Measurements from ENCODE around the gene TMEM14B.
A peak's percentile ranks its signal among the peaks of the same experiment; 100 is the strongest.

TMEM14B gene

GRCh38 chr6:10725044-10725443 is 22.6 kb upstream of the TMEM14B start:
- H2BK15ac ChIP-seq (replicated peaks; ENCODE audit: low read depth): no peak overlapping the region
- H3K36me3 ChIP-seq (ENCODE audit: control insufficient read depth, insufficient read depth, low read length): no peaks in the 10 kb centered on the region
- peaks cover 8% of the 10 kb centered on the region for H3K79me2 ChIP-seq (ENCODE audit: control insufficient read depth, insufficient read depth, low read length)
- H3K56ac ChIP-seq (ENCODE audit: low read length): no peak overlapping the region
- H3K23ac ChIP-seq (ENCODE audit: low read length): no peak overlapping the region
- no peak overlapping the region for H2BK120ac ChIP-seq (ENCODE audit: low read depth, low read length)
- no peak for DNase-seq
- no peak overlapping the region for H3K4me2 ChIP-seq (ENCODE audit: low read length)
- WGBS (ENCODE audit: extremely low coverage, insufficient coverage, low lambda C conversion rate): no CpG with 5 or more reads among the region's 6 CpGs
- H3K79me1 ChIP-seq (ENCODE audit: low read length): peaks cover 12% of the 10 kb centered on the region
- H3K18ac ChIP-seq (ENCODE audit: low read length): no peak overlapping the region
- H4K8ac ChIP-seq (ENCODE audit: low read depth, low read length): no peak overlapping the region
- H4K5ac ChIP-seq (ENCODE audit: low read length): no peak overlapping the region
- peaks cover 6% of the 10 kb centered on the region for H3K4me1 ChIP-seq (ENCODE audit: control insufficient read depth, low read depth, low read length)
- no peaks in the 10 kb centered on the region for H3K27me3 ChIP-seq (ENCODE audit: insufficient read depth, low read length, poor library complexity)
- H2BK5ac ChIP-seq (ENCODE audit: low read length): no peak overlapping the region
- H3K4me3 ChIP-seq (ENCODE audit: low read length): no peak overlapping the region
- H3K27ac ChIP-seq (ENCODE audit: low read depth, low read length): peak overlapping the region; percentile 10
- H2AK5ac ChIP-seq (ENCODE audit: low read length): no peak overlapping the region
- H3K9ac ChIP-seq (ENCODE audit: low read length): no peak overlapping the region
- H3K4ac ChIP-seq (ENCODE audit: low read depth, low read length): no peak overlapping the region

GRCh38 chr6:10725716-10726115 is 21.9 kb upstream of the TMEM14B start:
- H3K4me3 ChIP-seq (ENCODE audit: low read length): no peak overlapping the region

GRCh38 chr6:10730254-10730653 is 17.4 kb upstream of the TMEM14B start:
- Histone ChIP-seq H3K27me3 (ENCODE audit: insufficient read depth, low read length, poor library complexity) (no peaks in the 10 kb centered on the region), H3K4me1 (ENCODE audit: control insufficient read depth, low read depth, low read length) (no peaks in the 10 kb centered on the region), H3K79me2 (ENCODE audit: control insufficient read depth, insufficient read depth, low read length) (no peaks in the 10 kb centered on the region), H3K4ac (ENCODE audit: low read depth, low read length) (no peak overlapping the region), H3K18ac (ENCODE audit: low read length) (no peak overlapping the region), H3K4me2 (ENCODE audit: low read length) (no peak overlapping the region), H3K79me1 (ENCODE audit: low read length) (peaks cover 4% of the 10 kb centered on the region), H3K23ac (ENCODE audit: low read length) (no peak overlapping the region), H4K8ac (ENCODE audit: low read depth, low read length) (no peak overlapping the region), H2AK5ac (ENCODE audit: low read length) (no peak overlapping the region), H3K4me3 (ENCODE audit: low read length) (no peak overlapping the region), H3K9ac (ENCODE audit: low read length) (no peak overlapping the region), H2BK5ac (ENCODE audit: low read length) (no peak overlapping the region), H3K36me3 (ENCODE audit: control insufficient read depth, insufficient read depth, low read length) (peaks cover 1% of the 10 kb centered on the region), H2BK120ac (ENCODE audit: low read depth, low read length) (no peak overlapping the region), H2BK15ac (replicated peaks; ENCODE audit: low read depth) (no peak overlapping the region), H3K56ac (ENCODE audit: low read length) (no peak overlapping the region), H4K5ac (ENCODE audit: low read length) (no peak overlapping the region), H3K27ac (ENCODE audit: low read depth, low read length) (no peak overlapping the region)
- WGBS (ENCODE audit: extremely low coverage, insufficient coverage, low lambda C conversion rate): no CpG with 5 or more reads among the region's 3 CpGs
- DNase-seq: no peak

More at GRCh38 chr6:10725716-10726115, 21.9 kb upstream of the TMEM14B start:
- H3K36me3 ChIP-seq (ENCODE audit: control insufficient read depth, insufficient read depth, low read length): no peaks in the 10 kb centered on the region
- peaks cover 12% of the 10 kb centered on the region for H3K79me1 ChIP-seq (ENCODE audit: low read length)
- H2BK120ac ChIP-seq (ENCODE audit: low read depth, low read length): no peak overlapping the region
- no peak overlapping the region for H3K23ac ChIP-seq (ENCODE audit: low read length)
- no peak overlapping the region for H2BK15ac ChIP-seq (replicated peaks; ENCODE audit: low read depth)
- H3K27ac ChIP-seq (ENCODE audit: low read depth, low read length): no peak overlapping the region
- H4K5ac ChIP-seq (ENCODE audit: low read length): no peak overlapping the region
- H3K27me3 ChIP-seq (ENCODE audit: insufficient read depth, low read length, poor library complexity): no peaks in the 10 kb centered on the region
- H3K4me1 ChIP-seq (ENCODE audit: control insufficient read depth, low read depth, low read length): peaks cover 6% of the 10 kb centered on the region
- no peak for DNase-seq
- no peak overlapping the region for H3K4me2 ChIP-seq (ENCODE audit: low read length)
- no peak overlapping the region for H3K56ac ChIP-seq (ENCODE audit: low read length)
- H2BK5ac ChIP-seq (ENCODE audit: low read length): no peak overlapping the region
- no peak overlapping the region for H3K18ac ChIP-seq (ENCODE audit: low read length)
- no peak overlapping the region for H2AK5ac ChIP-seq (ENCODE audit: low read length)
- no peak overlapping the region for H3K9ac ChIP-seq (ENCODE audit: low read length)
- no peak overlapping the region for H3K4ac ChIP-seq (ENCODE audit: low read depth, low read length)
- WGBS (ENCODE audit: extremely low coverage, insufficient coverage, low lambda C conversion rate): no CpG with 5 or more reads among the region's 9 CpGs
- peaks cover 8% of the 10 kb centered on the region for H3K79me2 ChIP-seq (ENCODE audit: control insufficient read depth, insufficient read depth, low read length)
- no peak overlapping the region for H4K8ac ChIP-seq (ENCODE audit: low read depth, low read length)

GRCh38 chr6:10733151-10733715 is 14.4 kb upstream of the TMEM14B start:
- Histone ChIP-seq H3K56ac (ENCODE audit: low read length) (no peak overlapping the region), H3K9ac (ENCODE audit: low read length) (no peak overlapping the region), H3K79me2 (ENCODE audit: control insufficient read depth, insufficient read depth, low read length) (no peaks in the 10 kb centered on the region), H3K36me3 (ENCODE audit: control insufficient read depth, insufficient read depth, low read length) (peaks cover 1% of the 10 kb centered on the region), H4K5ac (ENCODE audit: low read length) (no peak overlapping the region), H3K23ac (ENCODE audit: low read length) (no peak overlapping the region), H2BK5ac (ENCODE audit: low read length) (no peak overlapping the region), H3K79me1 (ENCODE audit: low read length) (no peaks in the 10 kb centered on the region), H3K27me3 (ENCODE audit: insufficient read depth, low read length, poor library complexity) (no peaks in the 10 kb centered on the region), H3K18ac (ENCODE audit: low read length) (no peak overlapping the region), H2BK15ac (replicated peaks; ENCODE audit: low read depth) (no peak overlapping the region), H3K27ac (ENCODE audit: low read depth, low read length) (no peak overlapping the region), H3K4me3 (ENCODE audit: low read length) (no peak overlapping the region), H3K4me2 (ENCODE audit: low read length) (no peak overlapping the region), H4K8ac (ENCODE audit: low read depth, low read length) (no peak overlapping the region), H2AK5ac (ENCODE audit: low read length) (no peak overlapping the region), H3K4me1 (ENCODE audit: control insufficient read depth, low read depth, low read length) (no peaks in the 10 kb centered on the region), H2BK120ac (ENCODE audit: low read depth, low read length) (no peak overlapping the region), H3K4ac (ENCODE audit: low read depth, low read length) (no peak overlapping the region)
- WGBS (ENCODE audit: extremely low coverage, insufficient coverage, low lambda C conversion rate): no CpG with 5 or more reads among the region's 17 CpGs
- no peak for DNase-seq

- H3K4me3 ChIP-seq (ENCODE audit: low read length): no peak overlapping the region
- H3K9ac ChIP-seq (ENCODE audit: low read length): no peak overlapping the region
- no peak overlapping the region for H3K4ac ChIP-seq (ENCODE audit: low read depth, low read length)
- DNase-seq: no peak
- no peaks in the 10 kb centered on the region for H3K79me2 ChIP-seq (ENCODE audit: control insufficient read depth, insufficient read depth, low read length)
- no peaks in the 10 kb centered on the region for H3K79me1 ChIP-seq (ENCODE audit: low read length)
- no peak overlapping the region for H4K5ac ChIP-seq (ENCODE audit: low read length)
- no peak overlapping the region for H3K27ac ChIP-seq (ENCODE audit: low read depth, low read length)
- H3K23ac ChIP-seq (ENCODE audit: low read length): no peak overlapping the region
- WGBS (ENCODE audit: extremely low coverage, insufficient coverage, low lambda C conversion rate): no CpG with 5 or more reads among the region's 3 CpGs
- no peak overlapping the region for H2BK15ac ChIP-seq (replicated peaks; ENCODE audit: low read depth)
- no peak overlapping the region for H2BK120ac ChIP-seq (ENCODE audit: low read depth, low read length)
- no peak overlapping the region for H3K18ac ChIP-seq (ENCODE audit: low read length)
- H3K4me2 ChIP-seq (ENCODE audit: low read length): no peak overlapping the region
- H2AK5ac ChIP-seq (ENCODE audit: low read length): no peak overlapping the region
- no peaks in the 10 kb centered on the region for H3K4me1 ChIP-seq (ENCODE audit: control insufficient read depth, low read depth, low read length)
- H3K27me3 ChIP-seq (ENCODE audit: insufficient read depth, low read length, poor library complexity): no peaks in the 10 kb centered on the region
- H2BK5ac ChIP-seq (ENCODE audit: low read length): no peak overlapping the region
- H3K36me3 ChIP-seq (ENCODE audit: control insufficient read depth, insufficient read depth, low read length): peaks cover 1% of the 10 kb centered on the region
- no peak overlapping the region for H3K56ac ChIP-seq (ENCODE audit: low read length)
- H4K8ac ChIP-seq (ENCODE audit: low read depth, low read length): no peak overlapping the region
Measured at GRCh38 chr6:10733863-10734262, 13.7 kb upstream of the TMEM14B start.

- Histone ChIP-seq H3K9ac (ENCODE audit: low read length) (no peak overlapping the region), H3K27me3 (ENCODE audit: insufficient read depth, low read length, poor library complexity) (no peaks in the 10 kb centered on the region), H3K27ac (ENCODE audit: low read depth, low read length) (no peak overlapping the region), H3K79me2 (ENCODE audit: control insufficient read depth, insufficient read depth, low read length) (no peaks in the 10 kb centered on the region), H2BK5ac (ENCODE audit: low read length) (no peak overlapping the region), H4K5ac (ENCODE audit: low read length) (no peak overlapping the region), H3K4me3 (ENCODE audit: low read length) (no peak overlapping the region), H3K4me1 (ENCODE audit: control insufficient read depth, low read depth, low read length) (no peaks in the 10 kb centered on the region), H2BK15ac (replicated peaks; ENCODE audit: low read depth) (no peak overlapping the region), H3K4me2 (ENCODE audit: low read length) (no peak overlapping the region), H3K36me3 (ENCODE audit: control insufficient read depth, insufficient read depth, low read length) (peaks cover 1% of the 10 kb centered on the region), H3K23ac (ENCODE audit: low read length) (no peak overlapping the region), H3K79me1 (ENCODE audit: low read length) (no peaks in the 10 kb centered on the region), H3K56ac (ENCODE audit: low read length) (no peak overlapping the region), H3K4ac (ENCODE audit: low read depth, low read length) (no peak overlapping the region), H2AK5ac (ENCODE audit: low read length) (no peak overlapping the region), H4K8ac (ENCODE audit: low read depth, low read length) (no peak overlapping the region), H3K18ac (ENCODE audit: low read length) (no peak overlapping the region), H2BK120ac (ENCODE audit: low read depth, low read length) (no peak overlapping the region)
- WGBS (ENCODE audit: extremely low coverage, insufficient coverage, low lambda C conversion rate): no CpG with 5 or more reads among the region's 2 CpGs
- no peak for DNase-seq
Measured at GRCh38 chr6:10736731-10737130, 10.9 kb upstream of the TMEM14B start.
